Urinary bladder (tissue), 4 donors: Measurements from ENCODE around the gene AJM1. TPM values are rescaled to one million over a fixed set of nuclear protein-coding genes. Genes with fewer than 3 reads are reported as not detected.

Experiments
- DNase-seq: peaks from one replicate; pipeline ENCODE4 v3.0.0-alpha.2; 2015; ENCODE audit errors: extremely low spot score
- H3K27ac ChIP-seq: one replicate; pipeline ENCODE4 v1.5.1; 2013; ENCODE audit warnings: low read depth, mild to moderate bottlenecking, moderate library complexity
- H3K36me3 ChIP-seq: one replicate; pipeline ENCODE4 v1.6.1; 2013; ENCODE audit warnings: mild to moderate bottlenecking, moderate library complexity; ENCODE audit not compliant: insufficient read depth
- H3K4me1 ChIP-seq: one replicate; pipeline ENCODE4 v1.6.1; 2013; ENCODE audit warnings: mild to moderate bottlenecking, moderate library complexity; ENCODE audit not compliant: insufficient read depth
- H3K4me3 ChIP-seq: one replicate; pipeline ENCODE4 v1.5.1; 2013; ENCODE audit warnings: low read depth, low read length
- WGBS: extraction: QIAGEN DNeasy Blood & Tissue Kit; methylation state at CpG from one replicate; pipeline ENCODE4 v1.1.7; 2013; 5-methylcytosine and 5-hydroxymethylcytosine counted together
- polyA plus RNA-seq: library from polyadenylated mRNA; stranded (reverse); fragments of 200-250 nt; gene quantifications from one replicate; pipeline ENCODE4 v1.2.3, GENCODE V29; 2013
- total RNA-seq: library from RNA; depleted of rRNA; stranded (reverse); fragments of >200 nt; gene quantifications from one replicate; pipeline ENCODE4 v1.2.3, GENCODE V29; 2014
- donor health status: healthy with polysubstance abuse.
- donor health status: healthy.

The AJM1 gene
- total and polyA plus RNA-seq, 2 donors = 0.69 to 6.9 TPM

DNA sequence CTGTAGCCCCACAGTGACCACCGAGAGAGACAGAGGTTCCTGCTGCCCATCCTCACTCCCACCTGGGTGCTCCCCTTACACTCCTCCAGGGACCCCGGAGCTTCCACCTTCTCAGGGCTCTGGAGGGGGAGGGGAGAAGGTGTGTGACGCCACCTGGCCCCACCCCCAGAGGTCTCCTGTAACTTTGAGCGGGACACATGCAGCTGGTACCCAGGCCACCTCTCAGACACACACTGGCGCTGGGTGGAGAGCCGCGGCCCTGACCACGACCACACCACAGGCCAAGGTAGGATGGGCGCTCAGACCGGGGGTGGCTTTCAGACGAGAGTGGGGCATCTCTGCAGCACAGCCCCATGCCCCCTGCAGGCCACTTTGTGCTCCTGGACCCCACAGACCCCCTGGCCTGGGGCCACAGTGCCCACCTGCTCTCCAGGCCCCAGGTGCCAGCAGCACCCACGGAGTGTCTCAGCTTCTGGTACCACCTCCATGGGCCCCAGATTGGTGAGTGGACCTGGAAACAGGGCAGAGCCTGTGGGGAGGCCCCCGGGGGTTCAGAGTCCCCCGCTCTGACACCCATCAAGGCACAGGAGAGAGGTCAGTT lies 14.4 kb downstream of the AJM1 start:
- no peak for DNase-seq
- WGBS = 81% methylated on average over 14 of the region's 14 CpGs
- Histone ChIP-seq H3K4me3 (no peak overlapping the region), H3K27ac (no peak overlapping the region), H3K36me3 (no peaks in the 10 kb centered on the region), H3K4me1 (no peaks in the 10 kb centered on the region)

DNA sequence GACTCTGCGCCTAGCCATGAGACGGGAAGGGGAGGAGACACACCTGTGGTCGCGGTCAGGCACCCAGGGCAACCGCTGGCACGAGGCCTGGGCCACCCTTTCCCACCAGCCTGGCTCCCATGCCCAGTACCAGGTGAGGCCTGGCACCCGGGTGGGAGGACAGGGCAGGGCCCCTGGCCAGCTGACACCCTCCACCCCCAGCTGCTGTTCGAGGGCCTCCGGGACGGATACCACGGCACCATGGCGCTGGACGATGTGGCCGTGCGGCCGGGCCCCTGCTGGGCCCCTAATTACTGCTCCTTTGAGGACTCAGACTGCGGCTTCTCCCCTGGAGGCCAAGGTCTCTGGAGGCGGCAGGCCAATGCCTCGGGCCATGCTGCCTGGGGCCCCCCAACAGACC lies 14.9 kb downstream of the AJM1 start:
- peaks cover 4% of the 10 kb centered on the region for H3K36me3 ChIP-seq
- no peaks in the 10 kb centered on the region for H3K4me1 ChIP-seq
- WGBS = 87% methylated on average over 19 of the region's 19 CpGs
- no peak for DNase-seq
- no peak overlapping the region for H3K4me3 ChIP-seq
- H3K27ac ChIP-seq = no peak overlapping the region

DNA sequence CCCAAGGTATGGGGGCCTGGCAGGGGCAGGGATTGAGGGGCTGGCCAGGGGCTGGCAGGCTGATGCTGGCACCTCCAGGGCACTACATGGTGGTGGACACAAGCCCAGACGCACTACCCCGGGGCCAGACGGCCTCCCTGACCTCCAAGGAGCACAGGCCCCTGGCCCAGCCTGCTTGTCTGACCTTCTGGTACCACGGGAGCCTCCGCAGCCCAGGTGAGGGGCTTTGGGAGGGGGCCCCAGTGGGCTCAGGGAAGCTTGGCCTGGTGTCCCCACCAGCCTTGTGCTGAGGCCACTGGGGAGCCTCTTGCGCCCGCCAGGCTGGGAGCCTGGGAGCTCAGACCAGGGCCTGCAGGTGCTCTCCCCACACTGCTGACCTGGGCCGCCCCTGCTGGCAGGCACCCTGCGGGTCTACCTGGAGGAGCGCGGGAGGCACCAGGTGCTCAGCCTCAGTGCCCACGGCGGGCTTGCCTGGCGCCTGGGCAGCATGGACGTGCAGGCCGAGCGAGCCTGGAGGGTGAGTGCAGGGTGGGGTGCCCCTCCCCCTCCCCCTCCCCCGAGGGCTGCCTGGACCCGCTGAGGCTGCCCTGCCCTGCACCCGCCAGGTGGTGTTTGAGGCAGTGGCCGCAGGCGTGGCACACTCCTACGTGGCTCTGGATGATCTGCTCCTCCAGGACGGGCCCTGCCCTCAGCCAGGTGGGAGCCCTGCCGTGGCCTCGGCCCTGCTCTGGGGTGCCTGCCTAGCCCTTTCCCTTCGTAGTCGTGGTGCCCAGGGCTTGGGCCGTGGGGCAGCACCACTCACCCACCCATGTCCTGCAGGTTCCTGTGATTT lies 15.5 kb downstream of the AJM1 start:
- Histone ChIP-seq H3K4me1 (no peaks in the 10 kb centered on the region), H3K4me3 (no peak overlapping the region), H3K36me3 (peaks cover 9% of the 10 kb centered on the region), H3K27ac (no peak overlapping the region)
- DNase-seq = no peak
- WGBS = 81% methylated on average over 29 of the region's 29 CpGs

DNA sequence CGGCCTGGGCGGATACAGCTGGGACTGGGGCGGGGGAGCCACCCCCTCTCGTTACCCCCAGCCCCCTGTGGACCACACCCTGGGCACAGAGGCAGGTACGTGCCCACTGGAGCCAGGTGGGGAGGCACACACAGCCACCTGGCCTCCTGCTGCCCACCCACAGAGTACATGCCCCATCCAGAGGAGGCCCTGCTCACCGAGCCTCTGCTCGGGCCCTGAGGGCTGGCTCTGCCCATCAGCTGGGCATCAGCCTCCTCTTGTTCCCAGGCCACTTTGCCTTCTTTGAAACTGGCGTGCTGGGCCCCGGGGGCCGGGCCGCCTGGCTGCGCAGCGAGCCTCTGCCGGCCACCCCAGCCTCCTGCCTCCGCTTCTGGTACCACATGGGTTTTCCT lies 16.2 kb downstream of the AJM1 start:
- 91% methylated on average over 15 of the region's 15 CpGs for WGBS
- Histone ChIP-seq H3K4me1 (no peaks in the 10 kb centered on the region), H3K27ac (no peak overlapping the region), H3K36me3 (peaks cover 11% of the 10 kb centered on the region), H3K4me3 (no peak overlapping the region)
- no peak for DNase-seq

DNA sequence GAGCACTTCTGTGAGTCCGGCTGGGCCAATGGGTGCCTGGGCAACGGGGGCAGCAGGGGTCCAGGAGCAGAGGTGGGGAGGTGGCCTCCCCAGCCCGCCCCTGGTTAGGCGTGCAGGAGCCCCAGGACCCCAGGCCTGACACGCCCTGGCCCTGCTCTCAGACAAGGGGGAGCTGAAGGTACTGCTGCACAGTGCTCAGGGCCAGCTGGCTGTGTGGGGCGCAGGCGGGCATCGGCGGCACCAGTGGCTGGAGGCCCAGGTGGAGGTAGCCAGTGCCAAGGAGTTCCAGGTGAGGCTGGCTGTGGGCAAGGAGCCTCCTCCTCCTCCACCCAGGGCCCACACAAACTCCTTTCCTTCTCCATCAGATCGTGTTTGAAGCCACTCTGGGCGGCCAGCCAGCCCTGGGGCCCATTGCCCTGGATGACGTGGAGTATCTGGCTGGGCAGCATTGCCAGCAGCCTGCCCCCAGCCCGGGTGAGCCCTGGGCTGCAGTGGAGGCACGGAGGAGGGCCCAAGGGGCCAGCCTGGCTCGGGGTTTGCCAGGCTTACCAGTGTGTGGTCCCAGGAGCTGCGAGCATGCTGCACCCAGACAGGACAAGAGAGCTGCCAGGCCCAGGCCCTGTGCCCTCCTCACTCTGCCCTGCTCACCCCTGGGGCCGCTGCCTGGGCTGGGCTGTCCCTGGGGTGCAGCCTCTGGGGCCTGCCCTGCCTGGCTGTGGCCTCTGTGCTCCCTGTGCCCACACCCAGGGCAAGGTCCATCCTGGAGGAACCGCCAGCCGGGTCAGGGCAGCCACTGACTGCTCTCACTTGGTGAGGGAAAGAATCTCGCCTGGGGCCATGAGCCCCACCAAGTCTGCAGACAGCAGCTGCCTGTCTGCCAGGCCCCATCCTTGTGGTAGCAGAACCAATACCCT lies 16.8 kb downstream of the AJM1 start:
- Histone ChIP-seq H3K27ac (no peak overlapping the region), H3K4me3 (no peak overlapping the region), H3K4me1 (no peaks in the 10 kb centered on the region), H3K36me3 (peaks cover 11% of the 10 kb centered on the region)
- DNase-seq = no peak
- WGBS = 65% methylated on average over 20 of the region's 20 CpGs

DNA sequence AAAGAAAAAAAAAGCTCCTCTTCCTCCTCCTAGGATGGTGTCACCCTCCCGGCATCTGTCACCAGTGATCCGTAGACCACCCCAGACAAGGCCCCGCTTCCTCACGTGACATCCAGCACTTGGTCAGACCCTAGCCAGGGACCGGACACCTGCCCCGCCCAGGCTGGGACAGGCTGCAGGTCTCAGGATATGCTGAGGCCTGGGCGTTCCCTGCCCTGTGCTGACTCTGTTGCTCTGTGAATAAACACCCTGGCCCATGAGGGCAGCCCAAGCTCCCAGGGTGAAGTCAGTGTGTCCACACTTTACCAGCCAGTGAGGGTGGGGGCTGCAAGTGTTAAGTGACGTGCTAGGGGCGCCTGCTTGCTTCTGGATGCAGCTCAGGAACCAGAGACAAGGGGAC lies 18.3 kb downstream of the AJM1 start:
- no peak for DNase-seq
- H3K27ac ChIP-seq = no peak overlapping the region
- no peaks in the 10 kb centered on the region for H3K4me1 ChIP-seq
- H3K4me3 ChIP-seq = no peak overlapping the region
- 83% methylated on average over 9 of the region's 9 CpGs for WGBS
- peaks cover 11% of the 10 kb centered on the region for H3K36me3 ChIP-seq

DNA sequence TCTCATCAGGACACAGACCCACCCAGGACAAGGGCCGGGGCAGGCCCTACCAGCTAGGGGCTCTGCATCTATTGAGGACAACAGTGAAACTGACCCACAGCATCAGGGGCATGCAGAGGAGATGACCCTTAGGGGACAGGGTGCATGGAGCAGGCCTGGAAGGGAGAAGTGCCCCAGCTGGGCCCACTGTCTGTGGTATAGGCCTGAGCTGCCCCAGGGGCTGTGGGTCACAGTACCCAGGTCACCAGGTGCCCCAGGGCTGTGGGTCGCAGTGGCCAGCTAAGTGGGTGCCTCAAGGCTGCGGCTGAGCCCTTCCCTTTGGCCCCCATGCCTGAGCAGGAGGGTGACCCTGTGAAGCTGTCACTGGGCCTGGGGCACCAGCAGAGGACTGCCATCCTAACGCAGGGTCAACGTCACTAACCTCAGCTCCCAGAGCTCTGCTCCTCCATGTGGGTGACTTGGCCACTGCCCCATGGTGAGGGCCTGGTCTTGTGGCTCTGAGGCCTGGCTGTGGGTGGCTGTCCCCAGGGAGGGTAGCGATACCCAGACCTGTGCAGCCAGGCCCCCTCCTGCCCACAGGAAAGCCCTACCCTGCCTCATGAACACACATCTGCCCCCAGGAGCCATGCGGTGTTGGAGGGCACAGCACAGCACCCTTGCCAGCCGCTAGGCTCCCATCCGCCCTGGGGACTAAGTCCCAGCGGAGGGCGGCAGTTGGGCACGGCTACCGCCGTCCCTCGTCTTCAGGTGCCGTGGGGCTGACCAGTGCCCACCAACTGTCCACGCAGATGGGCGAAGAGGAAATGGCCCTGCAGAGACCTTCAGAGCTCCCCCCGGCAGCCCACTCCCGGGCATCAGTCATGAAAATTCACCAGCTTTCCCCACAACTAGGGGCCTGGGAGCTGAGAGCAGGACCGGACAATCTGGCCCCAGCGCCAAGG lies 18.9 kb downstream of the AJM1 start:
- no peaks in the 10 kb centered on the region for H3K4me1 ChIP-seq
- 90% methylated on average over 22 of the region's 22 CpGs for WGBS
- no peak for DNase-seq

DNA sequence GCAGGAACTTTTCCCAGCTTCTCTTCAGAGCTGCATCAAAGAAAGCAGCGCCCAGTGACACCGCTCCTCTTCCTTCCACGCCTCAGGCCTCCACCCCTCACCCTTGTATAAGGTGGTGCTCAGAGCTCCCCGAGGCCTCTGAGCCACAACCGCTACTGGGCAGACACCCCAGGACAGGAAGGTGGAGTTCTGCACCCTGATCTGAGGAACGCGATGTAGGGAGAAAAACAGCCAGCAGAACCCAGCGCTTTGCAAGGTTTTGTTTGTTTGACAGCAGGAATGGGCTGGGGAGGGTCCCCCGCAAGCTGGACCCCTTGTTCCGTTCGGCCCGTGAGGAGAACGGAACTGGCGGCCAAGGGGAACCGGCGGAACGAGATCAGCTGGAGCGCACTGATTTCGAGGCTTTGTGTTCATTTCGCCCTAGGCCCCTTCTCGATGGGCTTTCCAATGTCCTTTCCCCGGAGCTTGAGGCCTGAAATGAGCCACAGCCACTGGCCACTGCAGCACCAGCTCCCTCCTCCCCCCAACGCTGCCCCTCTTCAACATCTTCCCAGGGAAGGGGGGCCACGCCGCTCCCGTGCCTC lies 19.7 kb downstream of the AJM1 start:
- no peaks in the 10 kb centered on the region for H3K4me1 ChIP-seq
- 85% methylated on average over 26 of the region's 26 CpGs for WGBS

More for the DNA sequence above, 18.9 kb downstream of the AJM1 start:
- H3K4me3 ChIP-seq = no peak overlapping the region
- no peak overlapping the region for H3K27ac ChIP-seq
- H3K36me3 ChIP-seq = peaks cover 11% of the 10 kb centered on the region

DNA sequence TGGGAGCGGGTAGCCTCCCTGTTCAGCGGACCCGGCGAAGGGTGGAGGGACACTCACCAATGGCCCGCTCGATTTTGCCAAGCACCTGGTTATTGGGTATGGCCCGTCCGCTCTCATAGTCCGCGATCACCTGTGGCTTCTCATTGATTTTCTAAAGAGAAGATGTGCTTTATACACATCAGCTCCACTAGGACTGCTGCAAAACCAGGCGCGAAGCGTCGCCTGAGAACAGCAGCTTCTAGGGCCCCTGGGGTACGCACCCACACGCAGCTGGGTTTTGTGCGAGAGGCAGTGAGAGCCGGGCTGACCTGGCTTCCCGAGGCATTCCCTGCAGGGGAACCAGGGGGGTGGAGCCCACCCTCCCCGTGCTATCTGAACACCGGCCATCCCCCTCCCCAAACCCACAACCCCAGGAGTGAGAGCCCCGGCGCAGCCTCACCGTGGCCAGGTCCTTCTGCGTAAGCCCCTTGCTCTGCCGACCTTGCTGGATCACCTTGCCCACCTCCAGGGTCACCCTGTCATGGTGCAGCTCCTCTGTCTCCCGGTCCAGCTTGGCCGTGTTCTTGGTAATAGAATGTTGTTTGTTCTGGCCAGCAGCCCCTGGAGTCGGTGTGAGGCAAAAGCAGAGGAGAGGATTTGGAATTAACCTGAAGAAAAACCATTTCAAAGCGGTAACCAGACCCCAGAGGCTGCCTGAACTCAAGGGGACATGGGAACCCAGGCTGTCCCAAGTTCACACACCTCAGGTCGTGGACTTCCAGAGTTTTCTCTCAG lies 20.8 kb downstream of the AJM1 start:
- no peak overlapping the region for H3K27ac ChIP-seq
- H3K36me3 ChIP-seq = peaks cover 11% of the 10 kb centered on the region
- no peak overlapping the region for H3K4me3 ChIP-seq
- WGBS = 94% methylated on average over 31 of the region's 31 CpGs
- H3K4me1 ChIP-seq = no peaks in the 10 kb centered on the region
- no peak for DNase-seq

More for the DNA sequence above, 19.7 kb downstream of the AJM1 start:
- no peak overlapping the region for H3K27ac ChIP-seq
- DNase-seq = no peak
- no peak overlapping the region for H3K4me3 ChIP-seq
- H3K36me3 ChIP-seq = peaks cover 11% of the 10 kb centered on the region

DNA sequence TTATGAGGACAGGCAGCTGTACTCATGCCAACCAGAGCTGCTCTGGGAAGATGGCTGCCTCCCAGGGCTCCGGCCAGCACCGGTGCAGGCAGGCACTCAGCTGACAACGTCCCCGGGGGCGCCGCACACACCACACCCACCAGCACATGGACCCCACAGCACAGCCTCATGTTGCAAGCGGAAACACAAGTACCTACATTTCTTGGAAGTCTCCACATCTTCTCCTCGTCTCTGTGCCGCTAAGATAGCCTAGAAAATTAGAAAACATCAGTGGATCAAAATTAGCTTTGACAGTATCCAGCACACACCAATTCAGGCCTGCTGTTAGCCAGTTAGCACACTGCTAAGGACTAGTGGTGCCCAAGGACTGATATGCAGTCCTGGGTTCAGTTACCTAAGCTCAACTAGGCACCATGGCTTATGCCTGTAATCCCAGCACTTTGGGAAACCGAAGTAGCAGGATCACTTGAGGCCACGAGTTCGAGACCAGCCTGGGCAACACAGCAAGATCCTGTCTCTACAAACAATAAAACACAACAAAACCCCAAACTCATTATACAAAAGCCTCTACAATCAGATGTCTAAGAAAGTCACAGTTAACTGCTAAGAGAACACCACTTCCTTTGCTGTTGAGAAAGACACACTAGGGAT lies 21.5 kb downstream of the AJM1 start:
- DNase-seq = no peak
- no peaks in the 10 kb centered on the region for H3K4me1 ChIP-seq
- H3K27ac ChIP-seq = no peak overlapping the region
- 91% methylated on average over 12 of the region's 12 CpGs for WGBS
- peaks cover 11% of the 10 kb centered on the region for H3K36me3 ChIP-seq
- H3K4me3 ChIP-seq = no peak overlapping the region

DNA sequence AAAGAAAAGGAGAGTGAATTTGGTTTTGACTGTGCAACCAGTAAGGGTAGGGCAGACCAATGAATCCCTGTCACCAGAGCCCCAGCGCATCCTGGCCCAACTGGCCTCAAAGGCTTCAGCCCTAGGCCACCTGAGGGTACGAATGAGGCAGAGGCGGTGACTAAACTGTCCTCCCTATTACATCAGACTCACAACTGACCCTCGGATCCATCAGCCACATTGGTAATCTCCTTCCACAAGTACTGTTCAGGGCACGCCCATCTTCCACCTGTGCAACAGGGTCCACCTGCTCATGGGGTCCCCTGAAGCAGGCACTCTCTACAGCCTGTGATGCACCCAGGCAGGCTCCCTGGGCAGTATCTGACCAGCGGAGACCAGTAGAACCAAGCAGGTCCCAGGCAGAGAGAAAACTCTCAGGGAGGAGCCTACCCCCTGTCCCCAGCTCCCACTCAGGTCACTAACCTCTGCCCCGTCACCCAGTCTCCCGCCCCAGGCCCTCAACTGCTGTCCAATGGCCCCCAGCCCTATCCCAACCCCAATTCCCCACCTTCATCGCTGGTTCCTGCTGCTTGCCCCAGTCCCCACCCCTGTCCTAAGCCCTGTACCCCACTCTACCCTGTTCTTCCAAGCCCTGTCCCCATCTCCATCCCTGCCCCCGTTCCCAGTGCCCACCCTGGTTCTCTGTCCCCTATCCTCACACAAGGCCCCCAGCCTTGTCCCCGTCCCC lies 22.9 kb downstream of the AJM1 start:
- Histone ChIP-seq H3K4me3 (peak overlapping the region; percentile 98), H3K27ac (no peak overlapping the region), H3K4me1 (no peaks in the 10 kb centered on the region), H3K36me3 (peaks cover 11% of the 10 kb centered on the region)
- 62% methylated on average over 11 of the region's 11 CpGs for WGBS
- no peak for DNase-seq
